SW 1271 (cell line): ENCODE results near the gene SULF2.
A peak's percentile ranks its signal among the peaks of the same experiment; 100 is the strongest.

Experiments used
- DNase-seq, 2 experiments: peaks; one replicate each; lab custom pipeline; 2025; lab: John Stamatoyannopoulos, UW

Gene SULF2

DNA sequence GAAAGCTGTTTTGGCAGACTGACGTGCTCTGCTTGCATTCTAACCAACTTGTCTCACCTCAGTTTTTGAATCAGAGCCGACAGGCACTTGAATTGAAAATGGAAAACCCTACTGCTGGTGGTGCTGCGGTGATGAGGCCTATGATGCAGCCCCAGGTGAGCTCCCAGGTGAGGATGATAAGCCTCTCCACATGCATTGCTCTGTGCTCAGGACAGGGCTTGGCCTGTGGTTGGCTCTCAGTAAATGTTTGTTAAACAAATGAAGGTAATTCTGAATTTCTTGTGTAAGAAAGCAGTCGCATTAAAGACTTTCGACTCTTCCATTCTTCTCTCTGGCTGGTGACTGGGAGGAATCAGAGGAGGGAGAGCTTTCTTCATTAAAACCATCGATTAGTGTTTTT is 136.3 kb downstream of the SULF2 start:
- no peak for DNase-seq

DNA sequence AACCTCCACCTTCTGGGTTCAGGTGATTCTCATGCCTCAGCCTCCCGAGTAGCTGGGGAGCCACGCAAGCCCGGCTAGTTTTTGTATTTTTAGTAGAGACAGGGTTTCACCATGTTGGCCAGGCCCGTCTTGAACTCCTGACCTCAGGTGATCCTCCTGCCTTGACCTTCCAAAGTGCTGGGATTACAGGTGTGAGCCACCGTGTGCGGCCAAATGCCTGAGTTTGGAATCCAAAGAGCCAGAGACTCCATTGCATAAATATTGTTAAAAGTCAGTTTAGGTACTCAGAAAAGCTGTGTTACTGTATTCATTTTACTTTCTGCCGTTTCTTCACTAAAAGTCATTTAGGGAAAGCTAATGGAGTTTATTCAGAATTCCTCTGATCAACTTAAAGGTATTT is 137.3 kb downstream of the SULF2 start:
- DNase-seq = no peak

DNA sequence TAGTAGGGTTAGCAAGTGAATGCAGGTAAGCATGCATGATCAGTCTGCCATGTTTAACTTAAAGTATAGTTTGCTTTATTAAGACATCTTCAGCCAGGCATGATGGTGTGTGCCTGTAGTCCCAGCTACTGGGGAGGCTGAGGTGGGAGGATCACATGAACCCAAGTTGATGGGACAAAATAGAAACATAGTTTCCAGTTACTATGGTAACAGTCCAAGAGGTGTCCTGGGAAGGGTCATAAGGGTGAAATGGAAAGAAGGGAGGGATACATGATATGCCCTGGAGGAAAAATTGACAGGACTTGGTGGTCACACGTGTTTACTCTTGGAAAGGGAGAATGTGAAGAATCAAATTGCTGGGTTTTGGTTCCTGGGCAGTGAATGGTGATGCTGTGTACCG is 139.6 kb downstream of the SULF2 start:
- DNase-seq = no peak

DNA sequence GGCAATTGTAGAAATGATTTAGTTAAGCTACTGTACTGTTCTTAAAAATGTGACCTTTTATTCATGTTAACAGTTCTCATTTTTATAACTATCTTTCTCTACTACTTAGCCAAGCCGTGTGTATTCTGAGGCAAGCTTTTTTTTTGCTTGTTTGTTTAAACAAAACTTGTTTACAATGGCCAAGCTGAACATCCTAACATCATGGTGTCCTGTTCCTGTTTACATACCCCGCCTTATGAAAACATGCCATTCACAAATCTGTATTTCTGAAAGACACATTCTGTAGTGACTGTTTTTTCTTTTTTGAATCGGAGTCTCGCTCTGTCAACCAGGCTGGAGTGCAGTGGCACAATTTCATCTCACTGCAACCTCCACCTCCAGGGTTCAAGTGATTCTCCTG is 142.7 kb downstream of the SULF2 start:
- DNase-seq = no peak

DNA sequence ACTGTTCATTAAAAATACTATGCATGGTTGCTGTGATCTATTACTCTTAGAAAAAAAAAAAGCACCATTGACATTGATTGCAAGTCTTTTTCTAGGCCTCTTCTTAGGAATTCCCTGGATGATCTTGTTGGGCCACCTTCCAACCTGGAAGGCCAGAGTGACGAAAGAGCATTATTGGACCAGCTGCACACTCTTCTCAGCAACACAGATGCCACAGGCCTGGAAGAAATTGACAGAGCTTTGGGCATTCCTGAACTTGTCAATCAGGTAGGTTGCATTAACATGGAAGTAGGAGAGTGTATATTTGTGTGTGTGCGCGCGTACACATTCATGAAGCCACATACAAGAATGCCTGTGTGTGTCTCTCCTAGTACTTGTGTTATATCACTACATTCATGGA is 143.2 kb downstream of the SULF2 start:
- no peak for DNase-seq

DNA sequence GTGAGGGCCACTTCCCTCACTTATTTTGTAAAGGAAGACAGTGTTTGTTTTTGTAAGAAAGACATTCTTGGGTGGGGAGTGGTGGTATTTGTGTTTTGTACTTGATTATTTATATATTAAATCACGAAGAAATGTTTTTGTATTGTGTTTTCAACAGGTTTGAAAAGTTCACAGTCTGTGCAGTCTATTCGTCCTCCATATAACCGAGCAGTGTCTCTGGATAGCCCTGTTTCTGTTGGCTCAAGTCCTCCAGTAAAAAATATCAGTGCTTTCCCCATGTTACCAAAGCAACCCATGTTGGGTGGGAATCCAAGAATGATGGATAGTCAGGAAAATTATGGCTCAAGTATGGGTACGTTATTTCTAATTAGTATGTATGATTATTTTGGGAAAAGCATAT is 146.4 kb downstream of the SULF2 start:
- DNase-seq = no peak

DNA sequence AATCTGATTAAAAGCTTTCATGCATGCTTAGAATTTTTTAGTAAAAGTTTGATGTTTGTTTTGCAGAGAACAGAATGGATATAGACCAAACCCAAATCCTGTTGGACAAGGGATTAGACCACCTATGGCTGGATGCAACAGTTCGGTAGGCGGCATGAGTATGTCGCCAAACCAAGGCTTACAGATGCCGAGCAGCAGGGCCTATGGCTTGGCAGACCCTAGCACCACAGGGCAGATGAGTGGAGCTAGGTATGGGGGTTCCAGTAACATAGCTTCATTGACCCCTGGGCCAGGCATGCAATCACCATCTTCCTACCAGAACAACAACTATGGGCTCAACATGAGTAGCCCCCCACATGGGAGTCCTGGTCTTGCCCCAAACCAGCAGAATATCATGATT is 150.0 kb downstream of the SULF2 start:
- no peak for DNase-seq

DNA sequence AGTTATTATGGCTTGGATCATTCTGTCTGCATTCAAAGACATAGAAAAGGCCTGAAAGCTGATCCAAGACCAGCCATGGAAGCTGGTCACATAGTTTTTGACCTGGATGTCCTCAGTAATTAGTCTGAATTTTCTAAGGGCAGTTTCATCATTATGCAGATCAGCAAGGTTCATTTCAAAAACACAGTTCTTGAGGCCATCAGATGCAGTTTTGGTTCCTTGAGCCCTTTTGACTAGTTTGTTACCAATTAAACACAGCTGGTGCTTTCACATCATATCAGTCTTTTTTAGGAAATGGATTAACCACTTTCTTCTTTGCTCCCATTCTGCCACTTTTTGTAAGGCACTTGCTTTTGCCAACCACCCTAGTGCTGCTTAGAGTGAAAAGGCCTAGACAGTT is 154.2 kb downstream of the SULF2 start:
- DNase-seq = no peak

DNA sequence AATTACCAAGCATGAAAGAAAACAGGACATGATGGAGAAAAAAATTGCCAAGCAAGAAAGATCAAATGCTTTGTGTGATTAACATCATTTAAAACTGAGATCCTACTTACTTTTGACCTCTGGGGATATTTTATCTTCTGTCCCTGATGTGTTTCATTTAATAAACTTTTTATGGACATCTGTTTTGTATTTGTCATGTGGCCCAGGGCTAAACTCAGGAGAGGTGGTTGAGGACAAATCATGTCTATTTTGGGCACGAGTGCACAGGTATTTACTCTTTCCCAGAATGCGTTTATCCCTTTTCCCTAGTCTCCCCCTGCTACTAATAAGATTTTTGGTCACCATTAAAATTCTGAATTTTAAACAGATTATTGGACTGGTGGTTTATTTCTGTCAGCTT is 155.4 kb downstream of the SULF2 start:
- no peak for DNase-seq

DNA sequence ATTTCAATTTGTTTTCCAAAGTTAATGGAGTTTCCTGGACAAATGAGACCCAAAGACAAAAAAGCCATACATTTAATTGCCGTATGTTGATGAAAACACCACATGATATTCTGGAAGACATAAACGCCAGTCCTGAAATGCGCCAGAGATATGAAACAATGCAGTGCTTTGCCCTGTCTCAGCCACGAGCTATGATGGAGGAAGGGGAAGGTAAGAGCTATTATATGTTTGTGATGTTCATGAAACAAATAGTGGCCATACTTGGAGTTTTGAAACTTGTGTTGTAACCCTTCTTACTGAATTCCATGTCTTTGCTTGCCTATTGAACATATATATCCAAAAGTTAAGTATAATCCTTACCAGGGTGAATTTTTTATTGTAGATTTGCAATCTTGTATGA is 157.7 kb downstream of the SULF2 start:
- no peak for DNase-seq

DNA sequence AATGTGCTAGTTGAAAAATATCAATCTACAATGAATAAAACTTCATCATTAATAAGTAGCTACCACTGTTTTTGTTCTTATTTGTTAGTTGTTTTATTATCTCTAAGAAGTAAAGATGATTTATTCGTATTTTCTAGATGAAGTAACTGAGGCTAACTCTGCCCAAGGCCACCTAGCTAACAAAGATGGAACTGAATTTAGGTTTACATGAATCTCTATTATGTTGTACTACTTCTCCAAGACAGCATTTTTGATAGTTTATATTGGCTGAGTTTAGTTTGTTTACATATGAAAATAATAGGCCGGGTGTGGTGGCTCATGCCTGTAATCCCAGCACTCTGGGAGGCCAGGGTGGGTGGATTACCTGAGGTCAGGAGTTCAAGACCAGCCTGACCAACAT is 162.1 kb downstream of the SULF2 start:
- no peak for DNase-seq

DNA sequence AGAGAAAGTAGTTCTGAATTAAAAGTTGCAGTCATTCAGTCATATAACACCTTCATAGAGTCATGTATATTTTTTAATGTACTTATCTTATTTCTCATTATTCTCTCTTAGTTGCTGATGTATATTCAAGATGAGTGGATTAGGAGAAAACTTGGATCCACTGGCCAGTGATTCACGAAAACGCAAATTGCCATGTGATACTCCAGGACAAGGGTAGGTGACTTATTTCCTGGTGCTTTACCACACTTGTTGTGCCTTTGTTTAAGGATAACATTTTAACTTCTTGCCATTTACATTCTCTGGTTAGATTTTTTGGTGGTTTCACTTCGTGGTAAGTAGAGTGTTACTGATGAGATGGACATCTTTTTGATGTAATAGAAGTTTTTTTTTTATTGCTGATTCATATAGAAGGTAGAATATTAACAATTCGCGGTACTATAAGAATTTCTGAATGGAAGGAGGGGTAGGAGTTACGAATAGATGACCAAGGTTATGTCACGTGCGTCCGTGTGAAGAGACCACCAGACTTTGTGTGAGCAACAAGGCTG is 163.1 kb downstream of the SULF2 start:
- no peak for DNase-seq

DNA sequence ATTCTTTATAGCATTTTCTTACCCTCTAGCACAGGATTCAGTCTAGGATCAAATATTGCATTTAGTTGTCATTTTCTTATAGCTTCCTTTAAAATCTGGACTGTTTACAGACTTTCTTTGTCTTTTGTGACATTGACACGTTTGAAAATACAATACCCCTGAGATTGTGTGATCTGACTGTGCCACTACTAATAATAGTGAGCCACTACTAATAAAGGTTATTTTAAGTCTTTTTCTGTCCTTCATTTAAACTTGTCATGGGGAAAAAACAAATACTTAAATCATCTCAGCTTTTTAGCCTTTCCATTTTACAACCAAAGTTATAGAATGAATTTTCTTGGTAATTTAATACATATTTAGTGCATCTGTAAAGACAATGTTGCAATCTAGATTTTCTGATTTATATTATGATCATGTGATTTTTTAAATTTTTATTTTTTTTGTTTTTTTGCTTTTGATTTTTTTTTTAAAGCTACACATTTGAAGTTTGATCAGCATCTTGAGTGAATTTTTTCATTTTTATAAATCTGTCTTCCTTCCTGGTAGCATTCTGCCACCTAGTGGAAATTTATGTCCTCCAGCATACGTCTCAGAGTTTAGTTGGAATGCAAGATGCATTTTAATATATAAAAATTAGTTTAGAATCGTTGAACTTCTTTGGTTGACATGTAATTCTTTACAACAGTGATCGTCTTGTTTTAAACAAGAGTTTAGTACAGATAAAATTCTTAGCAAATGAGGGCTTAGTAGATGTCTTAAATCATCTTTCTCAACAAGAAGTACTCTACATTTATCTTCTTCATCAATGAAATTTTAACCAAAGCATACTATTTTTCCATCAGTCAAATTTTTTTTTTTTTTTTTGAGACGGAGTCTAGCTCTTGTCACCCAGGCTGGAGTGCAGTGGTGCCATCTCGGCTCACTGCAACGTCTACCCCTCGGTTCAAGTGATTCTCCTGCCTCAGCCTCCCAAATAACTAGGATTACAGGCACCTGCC is 164.2 kb downstream of the SULF2 start:
- peak in 1 of 2 experiments; percentile 75 for DNase-seq

DNA sequence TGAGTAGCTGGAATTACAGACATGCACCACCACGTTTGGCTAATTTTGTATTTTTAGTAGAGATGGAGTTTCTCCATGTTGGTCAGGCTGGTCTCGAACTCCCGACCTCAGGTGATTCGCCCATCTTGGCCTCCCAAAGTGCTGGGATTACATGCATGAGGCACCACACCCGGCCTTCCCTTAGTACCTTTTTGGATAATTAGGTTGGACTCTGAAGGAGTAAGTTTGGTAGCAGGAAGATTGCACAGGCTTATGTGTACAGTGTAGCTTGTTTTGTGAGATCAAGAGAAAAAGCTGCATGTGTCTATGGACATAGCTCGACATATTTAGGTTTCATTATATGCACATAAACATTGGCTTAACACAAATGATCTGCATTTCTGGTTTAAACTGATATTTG is 166.8 kb downstream of the SULF2 start:
- DNase-seq = no peak

DNA sequence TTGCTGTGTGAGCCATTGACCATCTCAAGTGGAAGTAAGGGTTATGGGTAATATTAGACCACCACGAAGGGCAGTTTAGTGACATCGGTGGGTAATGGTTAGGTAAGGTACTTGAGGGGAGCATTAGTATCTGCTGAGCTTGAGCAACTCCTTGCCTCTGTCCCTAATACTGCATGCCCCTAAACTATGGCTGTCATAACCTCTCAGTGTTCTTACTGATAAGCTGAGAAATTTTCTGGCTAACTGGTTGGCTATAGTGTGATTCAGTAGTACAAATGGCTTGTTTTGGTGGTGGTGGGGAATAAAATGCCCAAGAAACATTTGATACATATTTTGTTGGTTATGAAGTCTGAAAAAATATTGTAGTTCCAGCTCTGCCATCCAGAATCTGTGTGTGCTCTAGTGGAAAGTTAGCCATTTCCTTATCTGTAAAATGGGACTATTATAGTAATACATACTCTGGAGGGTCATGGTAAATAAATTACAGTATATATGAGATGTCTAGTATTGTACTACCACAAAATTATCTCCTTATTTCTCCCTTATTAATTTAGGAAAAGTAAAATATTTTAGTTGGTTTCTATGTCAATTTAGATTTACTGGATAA is 170.5 kb downstream of the SULF2 start:
- DNase-seq = no peak

DNA sequence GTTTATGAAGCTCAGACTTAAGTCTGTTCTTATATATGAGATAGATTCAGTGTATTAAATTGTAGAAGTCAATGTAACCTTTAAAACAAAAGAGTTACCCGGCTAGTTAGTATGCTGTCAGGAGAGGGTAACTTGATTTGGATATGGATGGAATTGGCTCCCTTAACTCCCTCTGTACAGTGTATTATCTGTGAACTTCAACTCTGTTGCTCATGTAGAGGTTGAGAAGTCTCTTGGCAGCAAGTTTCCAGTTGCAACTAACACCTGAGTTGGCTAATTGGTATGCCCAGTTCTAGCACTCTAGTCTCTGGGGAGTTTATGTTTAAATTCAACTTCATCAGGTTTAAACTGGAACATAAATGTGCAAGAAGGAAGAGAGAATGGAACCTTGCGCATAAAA is 172.6 kb downstream of the SULF2 start:
- no peak for DNase-seq

DNA sequence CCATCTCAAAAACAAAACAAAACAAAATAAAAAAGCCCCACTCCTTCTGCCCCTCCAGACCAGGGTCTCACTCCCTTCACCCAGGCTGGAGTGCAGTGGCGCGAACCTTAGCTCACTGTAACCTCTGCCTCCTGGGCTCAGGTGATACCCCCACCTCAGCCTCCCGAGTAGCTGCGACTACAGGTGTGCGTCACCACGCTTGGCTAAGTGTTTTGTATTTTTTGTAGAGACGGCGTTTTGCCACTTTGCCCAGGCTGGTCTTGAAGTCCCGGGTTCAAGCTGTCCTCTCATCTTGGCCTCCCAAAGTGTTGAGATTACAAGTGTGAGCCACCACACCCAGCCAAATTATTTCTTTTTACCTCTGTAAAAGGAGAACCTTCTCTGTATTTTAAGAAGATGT is 173.5 kb downstream of the SULF2 start:
- DNase-seq = no peak

DNA sequence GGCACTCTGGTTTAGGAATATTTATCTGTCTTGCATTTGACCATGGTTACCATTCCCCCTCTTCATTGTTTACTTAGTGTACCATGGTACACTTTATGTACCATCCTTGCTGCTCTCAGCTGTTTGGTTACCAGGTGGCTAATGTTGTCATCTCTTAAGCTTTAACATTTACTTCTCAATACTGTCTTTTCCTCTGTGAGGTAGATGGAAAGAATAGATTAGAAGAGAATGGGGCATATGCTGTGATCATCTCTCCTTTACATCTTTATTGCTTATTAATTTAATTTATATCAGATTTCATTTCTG is 174.4 kb downstream of the SULF2 start:
- peak in 1 of 2 experiments; percentile 43 for DNase-seq

DNA sequence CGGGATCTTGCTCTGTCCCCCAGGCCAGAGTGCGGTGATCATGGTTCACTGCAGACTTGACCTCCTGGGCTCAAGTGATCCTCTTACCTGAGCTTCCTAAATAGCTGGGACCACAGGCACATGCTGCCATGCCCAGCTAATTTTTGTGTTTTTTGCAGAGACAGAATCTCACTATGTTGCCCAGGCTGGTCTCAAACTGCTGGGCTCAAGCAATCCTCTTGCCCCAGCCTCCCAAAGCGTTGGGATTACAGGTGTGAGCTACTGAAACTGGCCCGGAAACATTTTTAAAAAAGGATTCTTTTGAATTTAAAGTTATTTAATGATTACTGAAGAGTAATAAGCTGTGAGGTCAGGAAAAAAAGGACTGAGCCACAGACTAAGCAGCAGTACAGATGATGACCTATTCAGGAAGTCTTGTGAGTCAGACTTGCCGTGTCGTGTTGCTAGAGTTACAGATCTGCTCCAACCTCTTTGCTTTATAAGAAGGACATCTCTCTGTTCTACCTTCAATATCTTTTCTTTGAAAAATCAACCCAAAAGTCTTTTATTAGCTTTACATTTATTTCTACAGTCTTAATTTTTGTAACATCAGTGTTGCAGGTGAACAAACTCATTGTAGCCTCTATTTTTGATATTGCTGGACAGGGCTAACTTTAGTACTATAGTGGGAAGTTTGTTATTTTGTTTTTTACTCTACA is 174.9 kb downstream of the SULF2 start:
- DNase-seq = peak; percentile 47 to 81

DNA sequence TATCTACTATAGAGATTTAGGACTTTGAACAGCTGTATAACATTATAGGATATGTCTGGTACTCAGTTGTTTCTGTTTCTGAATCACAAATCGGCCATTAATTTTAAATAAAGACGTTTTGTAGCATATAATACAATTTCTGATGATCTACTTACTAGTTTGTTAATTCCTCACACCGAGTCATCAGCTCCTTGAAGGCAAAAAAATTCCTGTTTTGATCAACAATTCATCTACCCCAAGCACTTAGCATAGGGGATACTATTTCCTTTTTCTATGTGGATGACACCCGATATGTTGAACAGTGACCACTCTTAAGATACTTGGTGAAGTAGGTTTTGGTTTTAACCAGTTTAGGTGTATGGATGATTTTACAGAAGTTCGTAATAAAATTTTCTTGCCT is 176.3 kb downstream of the SULF2 start:
- DNase-seq = no peak
